HG03064 (cell line): ENCODE measurements around the gene JAK2.
"Not testable (repeated sequence)": the region's sequence is repeated elsewhere in the genome, so short reads cannot be mapped to it uniquely, and the experiment has no call there.

Experiments used
- ATAC-seq: cut with Tn5 transposase; IDR thresholded peaks from one replicate; pipeline ENCODE4 v1.9.1; 2021; ENCODE audit warnings: low read depth; ENCODE audit not compliant: unreplicated experiment

Gene JAK2

GRCh38 chr9:4984621-4985385, at the start of gene JAK2:
TSS of gene JAK2 (plus strand) at chr9:4985272. CDS start at chr9:5021988, 36,716 bp downstream.
- peak; percentile 64 for ATAC-seq

GRCh38 chr9:4936277-4936676, 48.8 kb upstream of the JAK2 start:
- ATAC-seq = no peak

- ATAC-seq = no peak
These were observed 48.2 kb upstream of the JAK2 start for GRCh38 chr9:4936823-4937222.

DNA sequence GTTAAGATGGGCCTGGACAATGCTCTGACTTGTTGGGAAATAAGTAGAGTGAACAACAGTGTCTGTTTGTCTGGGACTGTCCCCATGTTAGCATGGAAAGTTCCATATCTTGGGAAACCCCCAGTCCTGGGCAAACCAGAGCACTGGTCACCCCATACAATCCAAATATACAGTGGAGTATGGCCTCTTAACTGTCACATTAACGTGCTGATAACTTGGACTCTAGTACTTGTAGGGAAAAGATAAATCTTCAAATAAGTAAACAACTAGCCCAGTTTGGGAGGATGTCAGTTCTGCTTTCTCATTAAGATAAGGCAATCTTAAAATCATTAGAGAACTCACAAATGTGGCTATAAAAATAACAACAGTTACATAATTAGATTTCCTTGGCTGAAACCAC, 47.6 kb upstream of the JAK2 start:
- ATAC-seq = no peak

- ATAC-seq = no peak
These were observed 46.6 kb upstream of the JAK2 start for GRCh38 chr9:4938496-4938895.

DNA sequence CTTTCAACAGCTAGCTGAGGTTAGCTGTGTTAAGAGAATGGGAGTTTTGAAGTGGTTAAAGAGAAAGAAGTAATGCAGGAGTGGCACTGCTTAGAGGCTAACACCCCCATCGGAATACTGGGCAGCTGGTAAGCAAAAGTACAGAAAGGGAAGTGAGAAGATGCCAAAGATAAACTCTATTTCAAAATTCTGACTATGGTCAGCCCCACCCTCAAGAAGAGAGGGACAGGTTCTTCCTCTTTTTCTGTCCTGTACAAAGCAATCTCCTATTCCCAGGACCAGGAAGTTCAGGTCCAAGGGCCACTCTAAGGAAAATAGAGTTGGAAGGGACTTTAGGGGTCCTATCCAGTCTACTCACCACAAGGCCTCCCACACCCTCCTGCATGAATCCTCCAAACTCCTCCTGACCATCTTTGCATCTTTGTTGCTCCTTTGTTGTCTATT, 45.9 kb upstream of the JAK2 start:
- peak; percentile 83 for ATAC-seq

- not testable (repeated sequence) for ATAC-seq
These were observed 42.9 kb upstream of the JAK2 start for GRCh38 chr9:4942042-4942691.

DNA sequence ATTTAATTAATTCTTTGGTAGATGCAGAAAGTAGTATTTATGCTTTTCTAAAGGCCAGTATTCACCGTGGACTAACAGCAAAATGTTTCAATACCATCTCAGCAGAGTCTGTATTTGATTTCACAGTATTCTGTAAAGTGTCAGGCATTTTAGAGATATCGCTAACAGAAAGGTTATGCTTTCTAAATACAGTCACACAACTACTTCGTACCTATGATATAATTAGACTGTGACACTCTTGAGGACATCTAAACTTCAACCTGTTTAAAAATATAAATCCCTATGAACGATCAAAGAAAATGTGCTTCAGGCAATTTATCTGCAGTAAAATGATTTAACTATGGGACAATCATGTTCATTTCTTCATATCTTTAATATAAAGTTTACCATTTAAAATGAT, 41.7 kb upstream of the JAK2 start:
- no peak for ATAC-seq

GRCh38 chr9:4944431-4945211, 40.5 kb upstream of the JAK2 start:
- not testable (repeated sequence) for ATAC-seq

- ATAC-seq = no peak
These were observed 38.1 kb upstream of the JAK2 start for GRCh38 chr9:4946937-4947336.

GRCh38 chr9:4955836-4956235, 29.2 kb upstream of the JAK2 start:
- ATAC-seq = no peak

DNA sequence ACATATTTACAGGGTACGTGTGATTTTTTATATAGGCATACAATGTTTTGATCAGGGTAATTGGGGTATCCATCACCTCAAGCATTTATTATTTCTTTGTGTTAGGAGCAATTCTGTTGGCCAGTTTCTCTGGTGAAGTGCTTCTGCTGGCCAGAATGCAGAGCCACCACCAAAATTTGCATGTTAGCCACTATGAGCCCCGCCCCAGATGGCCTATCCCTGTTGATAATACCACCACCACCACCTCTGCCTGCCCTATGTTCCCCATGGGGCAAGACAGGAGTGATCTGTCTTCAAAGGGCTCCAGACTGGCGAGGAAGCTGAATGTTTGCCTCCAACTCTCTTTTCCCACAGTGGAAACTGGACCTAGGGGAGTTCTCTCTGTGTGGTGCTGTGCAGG, 26.0 kb upstream of the JAK2 start:
- ATAC-seq = no peak

DNA sequence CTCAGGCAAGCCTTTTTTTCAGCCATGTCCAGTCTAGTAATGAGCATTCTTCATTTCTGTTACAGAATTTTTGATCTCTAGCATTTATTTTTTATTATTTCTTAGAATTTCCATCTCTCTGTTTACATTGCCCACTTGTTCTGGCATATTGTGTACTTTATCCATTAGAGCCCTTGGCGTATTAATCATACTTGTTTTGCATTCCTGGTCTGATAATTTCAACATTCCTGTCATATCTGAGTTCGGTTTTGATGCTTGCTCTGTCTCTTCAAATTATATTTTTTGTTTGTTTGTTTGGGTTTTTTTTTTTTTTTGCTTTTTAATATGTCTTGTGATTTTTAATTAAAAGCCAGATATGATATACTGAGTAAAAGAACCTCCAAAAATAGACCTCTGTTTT, 23.0 kb upstream of the JAK2 start:
- ATAC-seq = no peak

DNA sequence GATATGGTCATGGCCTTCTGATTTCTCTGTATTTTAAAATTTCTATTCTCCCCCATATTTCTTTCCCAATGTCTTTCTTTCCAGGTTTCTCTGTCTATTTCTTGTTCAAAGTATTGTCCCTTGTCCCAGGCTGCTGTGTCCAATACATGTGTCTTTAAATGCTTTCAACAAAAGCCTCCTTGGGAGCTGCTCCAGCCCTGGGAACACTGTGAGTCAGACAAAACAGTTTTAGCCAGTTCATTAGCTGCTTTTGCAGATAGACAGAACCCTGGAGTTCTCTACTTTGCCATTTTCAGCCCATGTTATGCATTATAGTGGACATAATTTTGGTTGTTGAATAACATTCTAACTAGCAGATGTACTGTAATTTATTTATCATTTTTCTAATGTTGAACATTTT, 20.5 kb upstream of the JAK2 start:
- ATAC-seq = no peak

DNA sequence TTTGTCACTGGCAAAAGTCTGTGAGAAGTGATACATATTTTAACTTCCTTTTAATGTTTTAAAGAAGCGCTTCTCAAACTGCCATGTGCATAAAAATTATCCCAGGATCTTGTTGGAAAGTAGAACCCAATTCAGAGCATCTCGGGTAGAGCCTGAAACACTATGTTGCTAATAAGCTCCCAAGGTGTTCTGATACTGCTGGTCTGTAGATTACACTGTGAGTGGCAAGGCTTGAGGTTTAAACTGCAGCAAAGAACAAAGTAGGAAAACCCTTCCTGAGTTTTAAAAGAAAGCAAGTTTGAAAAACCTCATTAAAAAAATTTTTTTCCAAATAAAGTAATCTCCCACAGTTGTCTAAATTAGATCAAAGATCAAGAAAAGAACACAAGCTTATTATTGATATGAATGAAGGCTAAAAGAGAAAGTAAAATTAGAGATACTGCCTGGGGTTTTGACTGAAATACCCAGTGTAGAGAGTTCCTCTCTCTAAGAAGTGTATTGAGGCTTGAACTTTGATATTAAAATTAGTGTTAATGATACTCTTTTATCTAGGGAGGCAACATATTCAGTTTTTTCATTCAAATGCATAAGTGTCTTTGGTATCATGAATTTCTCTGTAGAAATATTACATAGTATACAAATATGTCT, 19.8 kb upstream of the JAK2 start:
- no peak for ATAC-seq

DNA sequence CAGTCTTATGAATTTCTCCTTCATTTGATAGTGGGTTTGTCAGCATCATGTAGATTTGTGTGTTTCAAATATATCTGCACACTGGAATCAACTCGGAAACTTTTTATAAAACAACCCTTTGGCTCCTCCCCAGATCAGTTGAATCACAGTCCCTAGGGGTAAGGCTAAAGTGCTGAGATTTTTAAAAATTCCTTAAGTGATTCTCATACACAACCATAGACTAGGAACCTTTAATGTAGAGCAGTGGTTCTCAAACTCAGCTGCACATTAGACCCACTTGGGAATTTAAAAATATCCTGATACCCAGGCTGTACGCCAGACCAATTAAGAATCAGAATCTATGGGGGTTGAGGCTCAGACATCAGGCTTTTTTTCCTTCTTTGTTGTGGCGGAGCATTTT, 17.5 kb upstream of the JAK2 start:
- ATAC-seq = no peak

- no peak for ATAC-seq
These were observed 15.9 kb upstream of the JAK2 start for GRCh38 chr9:4969130-4969529.

DNA sequence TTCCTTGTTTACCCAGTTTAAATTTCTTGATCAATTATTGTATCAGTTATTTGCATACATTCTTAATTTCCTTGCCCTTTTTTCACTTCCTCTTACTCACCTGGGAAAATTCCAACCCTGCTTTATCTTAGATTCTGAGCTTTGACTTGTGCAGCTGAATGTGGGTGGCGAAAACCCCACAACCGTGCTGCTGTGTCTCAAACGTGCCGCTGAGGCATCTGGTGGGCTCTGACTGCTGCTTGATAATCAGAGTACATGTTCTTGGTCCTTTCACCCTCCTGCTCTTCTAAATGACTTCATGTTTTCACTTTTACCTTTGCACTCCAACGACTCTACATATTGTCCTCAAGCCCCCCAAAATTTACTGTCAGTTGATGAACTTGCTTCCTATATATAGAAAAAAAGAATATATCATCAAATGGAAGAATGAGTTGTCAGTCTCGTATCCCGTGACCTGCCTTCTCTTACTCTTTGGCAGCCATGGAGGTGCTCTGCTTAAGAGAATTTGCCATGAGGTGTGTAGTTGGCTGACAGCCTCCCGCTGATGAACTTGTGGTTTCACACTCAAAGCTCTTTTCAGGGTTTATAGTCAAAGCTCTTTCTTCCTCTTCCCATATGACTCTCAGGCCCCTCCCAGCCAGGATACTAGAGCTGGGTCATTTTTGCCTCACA, 14.0 kb upstream of the JAK2 start:
- peak; percentile 91 for ATAC-seq

DNA sequence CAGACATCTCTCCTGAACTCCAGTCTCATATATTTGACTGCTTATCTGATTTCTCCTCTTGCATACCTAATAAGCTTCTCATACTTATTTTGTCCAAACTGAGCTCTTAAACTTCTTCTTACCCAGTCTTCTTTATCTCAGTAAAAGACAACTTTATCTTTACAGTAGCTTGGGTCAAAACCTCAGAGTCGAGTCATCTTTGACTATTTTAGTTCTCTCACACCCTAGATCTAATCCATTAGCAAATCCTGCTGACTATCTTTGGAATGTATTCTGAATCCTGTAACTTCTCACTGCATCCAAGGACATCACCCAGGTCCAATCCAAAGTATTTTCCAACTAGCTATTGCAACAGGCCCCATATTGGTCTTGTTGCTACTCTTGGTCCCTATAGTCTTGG, 11.8 kb upstream of the JAK2 start:
- no peak for ATAC-seq

DNA sequence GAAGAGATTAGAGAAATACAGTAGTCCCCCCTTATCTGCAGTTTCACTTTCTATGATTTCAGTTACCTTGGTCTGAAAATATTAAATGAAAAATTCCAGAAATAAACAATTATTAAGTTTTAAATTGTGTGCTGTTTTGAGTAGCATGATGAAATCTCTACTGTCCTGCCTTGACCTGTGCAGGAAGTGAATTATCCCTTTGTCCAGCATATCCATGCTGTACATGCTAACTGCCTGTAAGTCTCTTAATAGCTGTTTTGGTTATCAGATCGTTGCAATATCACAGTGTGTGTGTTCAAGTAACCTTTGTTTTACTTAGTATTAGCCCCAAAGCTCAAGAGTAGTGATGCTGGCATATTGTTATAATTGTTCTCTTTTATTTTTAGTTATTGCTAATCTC, 11.2 kb upstream of the JAK2 start:
- ATAC-seq = no peak
